HG02885 (cell line): ENCODE results near the gene CS.
A peak's percentile ranks its signal among the peaks of the same experiment; 100 is the strongest.

Experiments used
- ATAC-seq: cut with Tn5 transposase; IDR thresholded peaks from one replicate; pipeline ENCODE4 v1.9.1; 2021; ENCODE audit warnings: mild to moderate bottlenecking; ENCODE audit not compliant: unreplicated experiment, poor library complexity

Gene CS

DNA sequence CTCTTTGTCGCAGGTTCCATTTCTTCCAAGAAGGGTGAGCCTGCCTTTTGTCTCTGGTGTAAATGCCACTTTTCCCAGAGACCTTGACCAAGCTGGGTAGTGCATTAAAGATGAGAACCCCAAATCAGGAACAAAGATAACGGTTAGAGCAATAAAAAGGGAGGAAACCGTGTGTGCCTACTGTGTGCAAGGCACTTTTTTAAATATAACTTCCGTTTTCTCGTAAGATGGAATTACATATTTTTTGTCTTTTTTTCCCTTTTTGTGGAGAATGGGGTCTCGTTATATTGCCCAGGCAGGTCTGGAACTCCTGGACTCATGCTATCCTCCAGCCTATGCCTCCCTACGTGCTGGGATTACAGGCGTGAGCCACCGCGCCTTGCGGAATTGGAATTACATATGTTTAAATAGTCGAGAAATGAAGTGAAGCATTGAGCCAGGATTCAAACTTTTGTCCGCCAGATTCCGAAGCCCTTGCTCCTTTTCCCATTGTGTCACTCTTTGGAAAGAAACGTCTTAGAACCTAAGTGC lies 76.5 kb downstream of the CS start:
- no peak for ATAC-seq

DNA sequence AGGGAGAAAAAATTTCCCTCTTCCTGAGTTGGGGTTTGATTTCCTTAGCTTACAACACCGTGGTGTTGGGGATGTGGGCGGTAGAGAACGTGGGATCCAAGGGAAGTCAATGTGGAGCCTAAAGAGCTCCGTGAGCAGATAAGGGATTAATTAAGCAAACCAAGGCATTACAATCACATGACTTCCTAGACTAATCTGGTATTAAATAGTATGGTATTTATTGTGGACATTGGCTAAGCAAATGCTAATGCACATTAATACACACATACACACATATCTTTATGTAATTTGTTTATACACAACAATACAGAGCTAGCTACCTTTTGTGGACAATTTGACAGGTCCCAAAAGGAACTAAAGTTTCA lies 77.6 kb downstream of the CS start:
- ATAC-seq: no peak

DNA sequence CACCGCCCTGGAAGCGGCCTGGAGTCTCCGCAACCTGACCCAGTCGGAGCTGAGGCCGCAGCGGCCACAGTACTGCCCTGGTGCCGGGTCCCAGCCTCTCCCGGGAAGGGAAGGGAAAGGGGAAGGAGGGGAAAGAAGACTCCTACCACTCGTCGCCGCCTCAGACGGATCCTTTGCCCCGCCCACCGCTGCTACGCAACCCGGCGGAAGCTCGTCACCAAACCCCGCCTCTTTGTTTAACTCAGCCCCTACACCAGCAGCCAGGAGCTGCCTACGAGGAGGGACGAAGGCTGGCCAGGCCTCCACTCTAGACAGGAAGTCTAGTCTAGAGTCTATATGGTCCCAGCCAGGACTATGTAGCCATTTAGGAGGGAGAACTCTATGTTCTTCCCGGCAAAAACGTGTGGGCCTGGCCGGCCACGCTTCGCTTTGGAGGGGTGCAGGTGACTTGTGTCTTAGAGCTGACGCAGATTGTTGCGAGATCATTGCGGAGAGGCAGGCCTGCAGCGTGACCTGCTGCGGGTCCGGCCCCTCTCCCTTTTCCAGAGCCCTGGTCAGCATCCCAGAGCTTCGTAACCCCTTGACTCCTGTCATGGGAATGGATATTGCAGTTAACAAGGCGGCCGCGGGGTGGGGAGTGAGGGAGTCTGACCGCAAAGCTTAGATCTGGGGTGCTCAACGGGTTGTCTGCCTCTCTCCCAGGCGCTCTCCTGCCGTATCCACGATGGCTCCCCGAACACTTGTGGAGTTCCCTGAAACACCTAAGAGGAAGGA lies 78.2 kb downstream of the CS start, which contains the start of gene RNF41:
RNF41 (minus strand) TSS at position 166 of the 774 bp plus-strand sequence. CDS start 7,875 bp downstream, outside the sequence.
- ATAC-seq: peak; percentile 86
